Left ventricle myocardium inferior (tissue), 1 donor: Measurements from ENCODE around the gene SHISA7. TPM values are rescaled to one million over a fixed set of nuclear protein-coding genes. Genes with fewer than 3 reads are reported as not detected.

Experiments
- DNase-seq: peaks from one replicate; pipeline ENCODE4 v3.0.0-alpha.2; 2020
- H3K27ac ChIP-seq: fragments of 200-600 bp; replicated peaks from 2 replicates; pipeline ENCODE4 v1.8.0; 2021
- H3K27me3 ChIP-seq: fragments of 200-600 bp; 2 replicates; pipeline ENCODE4 v1.8.0; 2021; ENCODE audit warnings: low read depth
- H3K36me3 ChIP-seq: fragments of 200-600 bp; 2 replicates; pipeline ENCODE4 v1.8.0; 2021
- H3K4me1 ChIP-seq: fragments of 200-600 bp; 2 replicates; pipeline ENCODE4 v1.8.0; 2021
- H3K4me3 ChIP-seq: fragments of 200-600 bp; 2 replicates; pipeline ENCODE4 v1.8.0; 2021; ENCODE audit warnings: mild to moderate bottlenecking, moderate library complexity
- H3K9me3 ChIP-seq: fragments of 200-600 bp; replicated peaks from 2 replicates; pipeline ENCODE4 v1.8.0; 2021
- CTCF ChIP-seq: fragments of 200-600 bp; IDR thresholded peaks from 2 replicates; pipeline ENCODE4 v1.8.0; 2021; ENCODE audit warnings: antibody characterized with exemption, mild to moderate bottlenecking, borderline replicate concordance
- intact Hi-C: fragments of 100-400 bp; cut with micrococcal nuclease; formaldehyde crosslinking; loops from one replicate; pipeline ENCODE4 v1.11.0; 2022
- total RNA-seq: library from RNA; stranded (reverse); fragmentation: NEBNext Ultra II Directional; extraction: Animal tissue kit (Norgen Biotek cat#: 25700); gene quantifications from one replicate; pipeline ENCODE4 v1.2.1, GENCODE V29; 2021
- donor health status: DM: no; HTN: yes; CAD: no; lungs with severe emphysema.

The SHISA7 gene
- total RNA-seq, 1 donor from 2014 or later, result not detected

GRCh38 chr19:55433292-55433691 lies 9.8 kb downstream of the SHISA7 start:
- Histone ChIP-seq H3K4me1 (no peaks in the 10 kb centered on the region), H3K27ac (no peak overlapping the region), H3K9me3 (no peaks in the 10 kb centered on the region), H3K27me3 (peaks cover 85% of the 10 kb centered on the region), H3K4me3 (no peak overlapping the region), H3K36me3 (no peaks in the 10 kb centered on the region)
- no peak for DNase-seq
- TF ChIP-seq CTCF, result no peak
- intact Hi-C loops, result no loop called here

GRCh38 chr19:55432241-55432959 lies 10.7 kb downstream of the SHISA7 start:
- no peaks in the 10 kb centered on the region for H3K9me3 ChIP-seq
- peaks cover 85% of the 10 kb centered on the region for H3K27me3 ChIP-seq
- no peak overlapping the region for H3K27ac ChIP-seq
- TF ChIP-seq CTCF, result no peak
- no peaks in the 10 kb centered on the region for H3K36me3 ChIP-seq
- intact Hi-C loops, result no loop called here
- H3K4me1 ChIP-seq, result no peaks in the 10 kb centered on the region
- no peak for DNase-seq
- H3K4me3 ChIP-seq, result no peak overlapping the region

- Histone ChIP-seq H3K9me3 (no peaks in the 10 kb centered on the region), H3K4me3 (no peak overlapping the region), H3K4me1 (no peaks in the 10 kb centered on the region), H3K27ac (no peak overlapping the region), H3K27me3 (peaks cover 85% of the 10 kb centered on the region), H3K36me3 (no peaks in the 10 kb centered on the region)
- intact Hi-C loops, result no loop called here
- TF ChIP-seq CTCF, result no peak
- DNase-seq, result no peak
Measured at GRCh38 chr19:55431183-55431582, 11.9 kb downstream of the SHISA7 start.

GRCh38 chr19:55426042-55426441 lies 17.1 kb downstream of the SHISA7 start:
- Histone ChIP-seq H3K9me3 (no peaks in the 10 kb centered on the region), H3K27me3 (peaks cover 70% of the 10 kb centered on the region), H3K4me3 (no peak overlapping the region), H3K4me1 (peaks cover 5% of the 10 kb centered on the region), H3K27ac (no peak overlapping the region), H3K36me3 (no peaks in the 10 kb centered on the region)
- no peak for DNase-seq
- no peak for TF ChIP-seq CTCF
- intact Hi-C loops, result no loop called here

GRCh38 chr19:55424518-55424917 lies 18.6 kb downstream of the SHISA7 start:
- peaks cover 65% of the 10 kb centered on the region for H3K27me3 ChIP-seq
- no peak overlapping the region for H3K4me3 ChIP-seq
- no peak overlapping the region for H3K27ac ChIP-seq
- intact Hi-C loops, result no loop called here
- no peaks in the 10 kb centered on the region for H3K9me3 ChIP-seq
- no peaks in the 10 kb centered on the region for H3K36me3 ChIP-seq
- peaks cover 5% of the 10 kb centered on the region for H3K4me1 ChIP-seq
- DNase-seq, result no peak
- TF ChIP-seq CTCF, result no peak
